ENCODE results near the gene CELA2A.

- TF ChIP-seq CTCF (conservative IDR thresholded peaks at IDR 0.05; ENCODE audit: low read length), result no peak
- TF ChIP-seq EZH2phosphoT487 (IDR thresholded peaks at IDR 0.05; ENCODE audit: borderline replicate concordance, low read depth, low read length), result no peak
Observed at GRCh38 chr1:15476927-15477326, 20.4 kb downstream of the CELA2A start.
